HG03025 (cell line): ENCODE results near the gene EGR4.
A peak's percentile ranks its signal among the peaks of the same experiment; 100 is the strongest.

Experiments
- ATAC-seq: cut with Tn5 transposase; IDR thresholded peaks from one replicate; pipeline ENCODE4 v1.9.1; 2021; ENCODE audit warnings: mild to moderate bottlenecking, moderate library complexity; ENCODE audit not compliant: unreplicated experiment, low FRiP score

Gene EGR4

DNA sequence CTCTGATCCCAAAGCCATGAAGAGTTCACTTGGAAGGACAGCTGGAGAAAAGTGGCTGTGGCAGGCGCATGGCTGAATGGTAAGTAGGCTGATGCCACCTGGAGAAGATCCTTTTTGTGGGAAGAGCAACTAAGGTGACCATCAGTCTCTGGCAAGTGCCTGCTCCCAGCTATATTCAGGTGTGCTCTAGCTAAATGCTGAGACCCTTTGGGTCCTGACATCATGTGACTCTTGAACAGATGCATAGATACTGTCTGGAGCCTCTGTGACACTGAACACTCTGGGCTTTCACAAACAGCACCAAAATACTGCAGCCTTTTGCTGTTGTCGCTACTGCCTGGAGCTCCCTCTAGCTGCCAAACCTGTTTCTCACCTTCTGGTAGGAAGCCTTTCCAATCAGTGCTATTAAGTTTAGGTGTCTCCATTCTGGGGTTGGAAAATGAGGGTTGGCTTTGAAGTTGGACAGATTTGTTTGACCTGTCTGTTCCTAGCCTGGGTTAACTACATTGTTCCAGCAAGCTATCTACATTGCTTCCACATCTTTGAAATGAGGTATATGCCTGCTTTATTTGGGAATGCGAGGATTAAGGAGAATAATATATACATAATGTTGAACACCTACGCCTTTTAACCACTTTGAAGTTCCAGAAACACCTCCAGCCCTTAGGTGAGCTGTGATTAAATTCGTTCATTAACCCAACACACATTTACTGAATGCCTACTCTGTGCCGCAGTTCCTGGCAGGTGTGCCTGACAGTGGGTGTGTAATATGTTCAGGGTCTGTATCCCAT, 3.1 kb downstream of the EGR4 start:
- ATAC-seq = no peak

DNA sequence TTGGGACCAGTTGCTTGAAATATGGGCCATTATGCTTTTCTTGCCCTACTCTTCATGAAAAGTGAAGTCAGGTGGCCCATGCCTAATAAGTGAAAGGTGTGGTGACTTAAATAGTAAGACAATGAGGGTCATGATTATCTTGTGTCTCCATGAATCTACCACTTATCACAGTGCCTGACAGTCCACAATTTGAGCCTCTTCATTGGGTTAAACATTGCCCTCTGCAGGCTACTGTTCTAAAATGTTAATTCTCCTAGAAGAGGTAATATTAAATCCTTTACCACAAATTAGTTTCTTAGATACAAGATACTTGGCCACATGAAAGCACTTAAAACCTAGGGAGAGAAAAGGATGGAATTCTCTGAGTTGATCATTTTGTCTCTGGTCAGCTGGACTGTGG, 4.0 kb downstream of the EGR4 start:
- ATAC-seq = no peak

DNA sequence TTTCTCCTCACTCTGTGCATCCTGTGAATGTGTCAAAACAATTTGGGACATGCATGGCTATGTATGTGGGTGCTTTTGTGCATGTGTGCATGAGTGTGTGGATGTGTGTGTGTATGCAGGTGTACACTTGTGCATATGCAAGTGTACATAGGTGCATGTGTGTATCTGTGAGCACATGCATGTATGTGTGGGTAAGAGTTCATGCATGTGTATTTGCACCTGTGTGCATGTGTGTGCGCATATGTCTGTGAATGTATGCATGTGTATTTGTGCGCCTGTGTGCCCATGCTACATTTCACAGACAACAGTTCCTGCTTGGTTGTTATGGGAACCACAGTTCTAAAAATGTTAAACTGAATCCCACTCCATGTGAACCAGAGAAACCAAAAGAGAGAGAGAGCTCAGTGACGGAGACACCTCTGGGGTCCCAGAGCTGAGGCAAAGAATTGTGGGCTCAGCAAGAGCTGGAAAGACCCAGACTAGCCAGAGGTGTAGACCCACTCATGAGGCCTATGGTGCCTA, 7.2 kb downstream of the EGR4 start:
- no peak for ATAC-seq

DNA sequence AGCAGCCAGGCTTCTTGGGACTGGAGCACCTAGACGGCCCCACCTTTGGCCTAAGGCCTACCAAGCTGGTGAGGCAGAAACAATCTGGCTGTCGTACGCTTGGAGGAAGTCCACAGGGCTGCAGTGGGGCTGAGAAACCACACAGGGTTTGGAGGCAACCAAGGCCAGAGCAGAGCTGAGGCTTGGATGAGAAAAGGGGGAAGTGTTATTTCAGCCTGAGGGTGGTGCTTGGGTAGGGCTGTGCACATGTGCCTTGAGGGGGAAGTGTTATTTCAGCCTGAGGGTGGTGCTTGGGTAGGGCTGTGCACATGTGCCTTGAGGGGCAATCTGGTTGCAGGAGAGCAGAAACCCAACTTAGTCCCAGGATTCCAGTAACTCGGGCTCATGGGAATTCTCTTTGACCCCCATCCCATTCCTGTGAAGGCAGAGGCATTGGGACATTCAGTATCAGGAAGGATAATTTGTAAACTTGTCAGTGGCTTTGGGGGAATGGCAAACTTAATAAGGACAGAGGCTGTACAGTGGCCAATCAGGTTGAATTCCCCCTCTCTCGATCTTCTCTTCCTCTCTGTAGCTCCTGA, 8.1 kb downstream of the EGR4 start:
- ATAC-seq = peak; percentile 41

DNA sequence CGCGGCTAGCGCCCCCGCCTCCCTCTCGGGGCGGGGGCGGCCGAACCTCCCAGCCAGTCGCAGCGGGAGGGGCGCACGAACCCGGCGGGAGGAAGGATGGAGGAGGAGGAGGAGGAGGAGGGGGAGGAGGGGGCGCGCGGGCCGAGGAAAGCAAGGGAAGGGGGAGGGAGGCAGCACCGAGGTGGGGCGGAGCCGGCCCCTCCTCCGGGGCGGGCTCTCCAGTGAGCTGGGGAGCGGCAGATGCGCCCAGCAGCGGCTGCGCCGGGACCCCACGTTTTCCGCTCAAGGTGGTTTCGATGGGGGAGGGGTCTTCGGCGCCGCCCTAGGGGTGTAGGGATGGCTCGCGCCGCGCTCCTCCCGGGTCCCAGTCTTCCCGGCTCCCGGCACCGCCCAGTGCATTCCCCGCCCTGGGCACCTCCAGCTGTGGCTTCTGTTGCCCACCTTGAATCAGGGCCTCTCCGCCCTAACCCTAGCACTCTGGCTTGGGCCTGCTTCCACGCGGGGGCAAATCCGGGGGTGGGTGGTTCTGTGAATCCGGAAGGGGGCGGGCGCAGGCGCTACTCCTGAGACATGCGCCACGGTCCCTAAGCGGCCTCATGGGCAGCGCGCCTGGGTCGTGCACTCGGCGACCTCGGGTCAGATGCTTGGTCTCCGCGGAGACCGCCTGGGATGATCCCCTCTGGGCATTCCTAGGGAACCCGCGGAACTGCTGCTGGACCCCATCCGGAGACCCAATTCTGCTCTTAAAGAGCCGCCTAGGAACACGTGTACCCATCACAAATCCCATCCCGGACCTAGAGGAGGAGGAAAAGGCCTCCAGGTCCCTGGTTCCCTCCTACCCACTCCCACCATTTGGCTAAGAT, 8.8 kb downstream of the EGR4 start, which contains the start of gene FBXO41:
Gene FBXO41, minus strand, starts transcription at position 183 of the 863 bp plus-strand sequence. CDS start 14,848 bp downstream, outside the sequence.
- peak; percentile 77 for ATAC-seq

DNA sequence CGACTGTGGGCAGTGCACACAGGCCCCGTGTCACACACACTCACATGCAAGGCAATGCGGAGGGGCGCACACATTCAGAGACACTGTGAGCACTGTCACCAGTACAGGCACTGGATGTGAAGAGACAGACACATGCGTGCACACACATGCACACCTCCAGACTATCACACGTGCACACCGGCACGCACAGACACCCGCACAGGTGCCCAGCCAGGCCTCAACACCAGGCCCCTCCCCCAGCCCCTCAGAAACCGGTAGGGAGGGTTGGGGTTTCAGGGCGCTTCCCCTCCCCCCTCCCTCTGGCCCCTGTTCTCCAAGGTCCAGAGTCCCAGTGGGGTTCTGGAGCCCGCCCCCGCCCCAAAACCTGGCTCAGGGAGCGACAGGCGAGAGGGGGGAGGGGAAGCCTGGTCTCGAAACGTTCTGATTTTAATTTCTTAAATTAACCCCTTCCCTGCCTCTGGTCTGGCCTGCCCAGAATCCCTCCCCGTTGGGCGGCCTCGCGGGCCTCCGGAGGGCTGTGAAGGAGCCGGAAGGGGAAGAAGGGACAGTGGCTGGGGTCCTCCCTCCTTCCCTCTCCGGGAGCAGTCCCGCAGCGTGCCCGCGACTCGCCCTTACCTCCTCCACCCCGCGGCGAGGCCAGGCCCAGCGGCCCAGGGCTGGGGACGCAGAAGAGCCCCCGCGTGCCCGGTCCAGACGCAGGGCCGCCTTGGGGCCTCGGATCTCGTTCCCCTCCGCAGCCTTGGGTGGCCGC, 9.6 kb downstream of the EGR4 start:
- ATAC-seq = peak; percentile 27

DNA sequence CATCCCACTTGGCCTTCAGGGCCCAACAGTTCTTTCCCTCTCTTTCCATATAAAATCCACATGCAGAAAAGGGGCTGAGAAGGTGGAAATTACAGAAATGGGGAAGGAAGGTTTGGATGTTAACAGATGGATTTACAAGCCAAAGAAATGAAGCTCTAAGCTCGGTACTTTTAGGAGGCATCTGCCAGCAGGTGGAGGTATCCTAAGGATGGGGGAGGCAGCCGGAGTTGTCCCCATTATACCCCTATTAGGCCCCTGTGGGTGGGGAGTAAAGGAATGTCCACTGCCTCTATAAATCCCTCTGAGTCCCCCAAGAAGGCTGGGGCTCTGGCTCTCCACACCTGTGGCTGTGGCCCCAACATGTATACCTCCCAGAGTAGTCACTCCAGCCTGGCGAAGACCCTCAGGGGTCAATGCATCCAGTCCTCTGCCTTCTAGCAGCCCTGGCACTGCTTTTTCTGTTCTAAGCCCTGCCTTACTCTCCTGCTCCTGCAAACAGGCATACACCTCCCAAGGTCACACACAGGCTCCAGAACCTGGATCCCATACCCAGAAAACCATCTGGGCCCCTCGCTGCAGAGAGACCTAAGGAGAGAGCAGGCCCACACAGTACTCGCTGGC, 10.3 kb downstream of the EGR4 start:
- no peak for ATAC-seq

DNA sequence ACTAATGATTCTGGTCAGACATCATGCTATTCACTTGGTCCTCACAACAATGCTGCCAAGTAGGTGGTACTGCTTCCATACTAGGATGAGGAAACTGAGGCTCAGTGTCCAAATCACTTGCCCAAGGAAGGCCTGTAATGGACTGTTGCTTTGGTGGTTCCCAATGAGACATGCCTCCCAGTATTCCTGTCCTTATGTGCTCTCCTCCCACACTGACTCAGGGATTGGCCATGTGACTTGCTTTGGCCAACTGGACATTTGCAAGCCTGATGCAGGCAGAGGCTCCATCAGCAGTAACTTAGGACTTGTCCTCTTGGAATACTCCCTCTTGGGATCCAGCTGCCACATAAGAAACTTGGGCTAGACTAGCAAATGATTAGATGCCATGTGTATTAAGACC, 12.1 kb downstream of the EGR4 start:
- no peak for ATAC-seq

DNA sequence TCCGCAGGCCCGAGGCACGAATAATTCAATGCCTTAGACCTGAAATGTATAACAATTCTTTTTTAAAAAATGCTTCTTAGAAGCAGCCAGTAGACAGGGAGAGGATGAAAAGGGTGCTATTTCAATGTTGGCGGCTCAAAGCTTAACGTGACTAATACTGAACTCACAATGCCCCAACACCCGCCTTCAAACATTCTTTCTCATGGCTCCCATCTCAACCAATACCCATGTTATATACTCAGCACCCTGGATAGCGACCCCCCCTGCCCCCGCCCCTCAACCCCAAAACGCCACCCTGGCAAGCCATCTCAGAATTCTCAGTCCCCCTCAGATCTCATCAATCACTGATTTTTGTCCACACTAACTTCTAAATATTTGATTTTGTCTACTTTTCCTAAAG, 13.5 kb downstream of the EGR4 start:
- no peak for ATAC-seq

DNA sequence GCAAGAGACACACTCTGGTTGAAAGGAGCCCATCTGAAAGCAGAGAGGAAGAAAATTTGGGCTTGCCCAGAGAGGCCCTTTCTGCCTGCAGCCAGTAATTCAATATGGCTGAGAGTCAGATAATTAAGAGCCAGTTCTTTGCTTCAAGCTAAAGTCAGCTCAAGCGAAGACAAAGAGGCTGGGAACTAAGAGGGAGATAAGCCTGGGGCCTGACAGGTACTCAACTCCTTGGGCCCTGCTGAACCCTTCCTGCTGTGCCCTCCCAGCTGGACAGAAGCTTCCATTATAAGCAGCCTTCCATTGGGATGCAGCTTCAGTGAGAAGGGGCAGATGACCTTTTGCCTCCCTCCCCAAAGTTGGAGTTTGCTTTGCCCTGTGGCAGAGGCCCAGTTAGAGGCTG, 21.1 kb downstream of the EGR4 start:
- ATAC-seq = no peak

DNA sequence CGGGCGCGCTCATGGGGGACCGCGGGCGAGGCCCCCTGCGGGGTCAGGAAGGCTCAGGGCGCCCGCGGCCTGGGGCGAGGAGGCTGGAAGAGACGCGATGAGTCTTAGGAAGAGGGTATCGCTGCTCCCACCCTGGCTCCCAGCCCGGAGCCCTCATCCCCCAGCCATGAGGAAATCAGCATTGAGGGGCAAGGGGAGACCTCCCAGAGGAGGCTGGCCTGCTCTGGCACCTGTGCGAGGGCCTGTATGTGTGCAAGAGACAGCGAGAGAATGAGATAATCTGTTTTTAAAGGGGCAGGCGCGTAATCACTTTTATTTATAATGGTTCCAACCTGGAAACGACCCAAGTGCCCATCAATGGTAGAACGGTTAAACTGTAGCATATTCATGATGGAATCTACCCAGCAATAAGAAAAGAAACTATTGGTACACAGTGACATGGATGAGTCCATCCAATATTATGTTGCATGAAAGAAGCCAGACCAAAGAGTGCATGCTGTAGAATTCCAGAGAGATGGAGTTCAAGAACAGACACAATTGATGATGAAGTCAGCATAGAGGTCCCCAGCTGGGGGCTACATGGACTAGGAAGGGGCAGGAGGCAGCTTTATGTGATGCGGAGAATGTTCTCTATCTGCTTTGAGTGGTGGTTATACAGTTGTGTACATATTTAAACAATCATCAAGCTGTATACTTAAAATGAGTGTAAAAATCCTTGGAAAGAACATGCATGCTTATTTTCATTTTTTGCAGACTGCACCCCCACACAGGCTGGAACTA, 23.5 kb downstream of the EGR4 start:
- ATAC-seq = peak; percentile 16

DNA sequence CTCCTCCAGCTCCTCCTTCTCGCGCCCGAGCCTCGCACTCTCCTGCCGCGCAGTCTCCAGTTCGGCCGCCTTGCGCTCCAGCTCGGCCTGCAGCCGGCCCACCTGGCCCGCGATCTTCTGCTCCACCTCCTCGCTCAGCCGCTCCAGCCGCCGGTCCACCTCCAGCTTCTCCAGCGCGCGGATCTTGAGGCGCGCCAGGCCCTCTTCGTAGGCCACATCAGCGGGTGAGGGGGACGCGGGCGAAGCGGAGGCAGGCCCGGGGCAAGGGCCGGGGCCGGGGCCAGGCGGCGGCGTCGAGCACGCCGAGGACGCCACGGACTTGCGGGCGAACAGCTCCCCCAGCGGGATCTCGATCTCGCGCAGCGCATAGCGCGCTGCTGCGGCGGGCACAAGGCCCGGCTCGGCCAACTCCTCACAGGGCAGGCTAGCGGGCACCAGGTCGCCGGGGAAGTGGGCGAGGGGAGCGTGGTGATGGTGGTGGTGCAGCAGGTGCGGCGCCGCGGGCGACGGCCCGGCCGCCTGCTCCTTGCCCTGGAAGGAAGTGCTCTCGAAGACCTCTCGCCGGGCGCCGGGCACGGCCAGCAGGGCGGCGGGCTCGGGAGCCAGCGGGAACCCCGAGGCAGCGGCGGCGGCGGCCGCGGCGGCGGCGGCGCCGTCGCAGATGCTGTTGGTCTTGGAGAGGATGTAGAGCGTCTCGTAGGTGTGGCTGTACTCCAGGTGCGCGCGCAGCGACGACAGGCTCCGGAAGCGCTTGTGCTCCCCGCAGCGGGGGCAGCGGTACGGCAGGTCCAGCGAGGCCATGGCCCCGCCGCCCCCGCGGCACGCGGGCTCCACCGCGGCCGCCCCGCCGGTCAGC, 24.3 kb downstream of the EGR4 start:
- peak; percentile 93 for ATAC-seq

DNA sequence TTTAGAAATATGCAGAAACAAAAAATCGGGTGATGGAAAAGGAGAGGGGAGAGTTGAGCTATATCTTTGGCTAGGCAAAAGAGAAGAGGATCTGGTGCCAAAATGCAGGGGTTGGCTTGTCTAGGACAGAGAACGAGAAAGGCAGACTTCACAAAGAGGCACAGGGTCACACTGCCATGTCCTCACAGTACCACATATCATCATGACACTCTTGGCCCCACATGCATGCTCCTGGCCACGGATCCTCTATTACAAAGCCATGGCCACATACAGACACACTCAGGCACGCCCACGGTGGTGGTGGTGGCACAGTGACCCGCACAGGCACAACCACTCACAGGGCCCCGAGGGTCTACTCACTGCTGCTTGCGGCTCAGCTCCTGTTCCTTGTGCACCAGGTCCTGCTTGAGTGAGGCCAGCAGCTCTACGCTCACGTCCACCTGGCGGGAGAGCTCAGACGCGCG, 24.9 kb downstream of the EGR4 start:
- no peak for ATAC-seq

DNA sequence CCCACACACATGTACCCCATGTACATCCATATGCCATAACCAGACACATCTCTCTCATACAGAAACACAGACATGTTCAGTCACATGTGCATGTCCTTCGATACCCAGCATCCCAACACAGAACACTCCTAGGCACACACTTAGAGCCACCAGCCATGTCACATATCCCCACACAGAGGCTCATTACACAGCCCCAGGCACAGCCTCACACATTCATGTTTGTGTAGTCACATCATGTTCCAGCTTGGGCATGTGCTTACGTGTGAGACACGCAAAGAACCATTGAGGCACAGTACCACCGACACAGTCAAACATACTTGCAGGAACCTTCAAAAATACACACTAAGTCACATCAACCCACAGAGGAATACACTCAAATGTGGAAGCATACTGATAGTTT, 26.3 kb downstream of the EGR4 start:
- ATAC-seq = no peak

DNA sequence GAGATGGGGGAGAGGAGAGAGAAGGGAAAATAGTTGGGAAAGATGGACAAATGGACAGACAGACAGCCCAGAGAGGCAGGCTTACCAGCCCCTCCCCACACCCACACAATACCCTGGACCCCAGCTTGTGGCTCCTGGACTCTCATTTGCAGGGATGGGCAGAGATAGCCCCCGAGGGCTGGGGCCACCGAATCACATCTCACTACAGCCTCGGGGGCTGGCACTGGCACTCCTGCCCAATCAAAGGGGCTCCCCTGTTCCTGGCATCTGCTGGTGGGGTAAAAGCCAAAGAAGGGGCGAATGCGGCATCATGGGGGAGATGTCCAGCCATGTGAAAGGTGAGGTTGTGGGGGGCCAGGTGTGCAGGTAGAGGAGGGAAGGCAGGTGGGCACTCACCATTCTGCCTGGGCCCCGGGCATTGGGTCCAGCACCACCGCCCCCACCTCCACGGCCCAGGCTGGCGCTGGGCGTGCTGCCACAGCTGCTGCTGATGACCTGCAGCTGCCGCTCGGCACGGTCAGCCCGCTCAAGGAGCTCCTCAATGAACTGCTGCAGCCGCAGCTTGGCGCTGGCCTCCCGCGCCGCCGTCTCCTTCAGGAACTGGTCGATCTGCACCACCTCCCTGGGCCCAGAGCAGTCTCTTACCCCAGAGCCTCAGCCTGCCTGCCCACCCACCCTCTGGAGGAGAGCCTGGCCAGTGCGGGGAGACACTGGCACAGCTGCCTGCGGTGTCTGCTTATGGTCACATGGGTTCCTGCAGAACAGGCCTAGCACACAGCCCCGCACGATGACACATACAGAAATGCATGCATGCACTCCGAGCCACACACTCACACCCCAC, 27.1 kb downstream of the EGR4 start:
- ATAC-seq = no peak

DNA sequence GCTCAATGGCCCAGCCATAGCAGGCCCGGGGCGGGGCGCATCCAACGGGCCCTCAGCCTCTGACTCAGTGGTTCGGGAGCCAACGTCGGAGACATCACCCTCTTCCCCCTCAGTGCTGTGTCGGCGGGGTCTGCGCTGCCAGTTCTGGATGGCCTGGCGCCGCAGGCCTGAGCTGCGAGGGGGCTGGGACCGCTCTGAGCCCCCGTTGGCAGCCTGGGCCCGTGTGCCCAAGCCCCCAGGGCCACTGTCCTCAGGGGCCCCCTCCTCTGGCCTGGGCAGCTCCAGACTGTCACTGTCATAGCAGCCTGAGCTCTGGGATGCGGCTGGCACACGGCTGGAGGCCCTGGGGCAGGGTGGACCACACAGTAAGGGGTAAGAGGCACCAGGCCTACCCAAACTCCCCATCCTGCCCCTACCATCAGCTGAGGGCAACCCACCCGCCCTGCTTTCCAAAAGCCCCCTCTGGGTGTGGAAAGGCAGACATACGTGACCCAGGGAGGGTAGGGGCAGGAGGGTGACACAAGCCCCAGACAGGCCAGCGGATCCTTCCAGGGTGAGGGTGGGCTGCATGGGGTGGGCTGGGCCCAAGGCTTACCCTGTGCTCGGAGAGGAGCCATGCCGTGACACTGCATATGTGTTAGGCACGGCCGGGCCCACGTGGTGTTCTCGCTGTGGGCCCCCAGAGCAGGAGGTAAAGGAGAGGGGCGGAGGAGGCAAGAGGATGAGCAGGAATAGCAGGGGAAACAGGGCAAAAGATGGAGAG, 27.9 kb downstream of the EGR4 start:
- no peak for ATAC-seq

DNA sequence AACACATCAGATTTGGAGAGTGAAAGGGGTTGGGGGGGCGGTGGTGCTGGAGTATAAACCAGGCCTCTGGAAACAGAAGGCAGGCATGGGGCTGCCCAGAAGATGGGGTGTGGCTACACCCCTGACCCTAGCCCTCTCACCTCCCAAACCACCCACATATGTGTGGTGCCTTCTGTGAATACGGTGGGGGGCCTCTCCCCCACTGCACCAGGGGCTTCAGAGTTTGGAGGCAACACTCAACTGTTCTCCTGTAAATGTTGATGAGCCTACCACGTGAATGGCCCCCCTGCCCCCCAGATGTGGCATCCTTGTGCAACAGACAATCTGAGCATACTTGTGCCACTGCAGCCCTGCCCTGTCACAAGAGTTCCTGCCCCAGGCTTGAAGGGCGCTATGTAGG, 28.6 kb downstream of the EGR4 start:
- ATAC-seq = no peak
